ENCODE measurements around the gene PELO. TPM values are rescaled to one million over a fixed set of nuclear protein-coding genes. Genes with fewer than 3 reads are reported as not detected.

PELO gene
- polyA plus RNA-seq, 1 donor = 13.2 TPM

GRCh38 chr5:52829664-52830063 is 41.9 kb downstream of the PELO start:
- DNase-seq (ENCODE audit: low read depth) = no peak

- no peak for DNase-seq (ENCODE audit: low read depth)
Measured at GRCh38 chr5:52830650-52831049, 42.9 kb downstream of the PELO start.

- DNase-seq (ENCODE audit: low read depth) = no peak
Measured at GRCh38 chr5:52831786-52832511, 44.2 kb downstream of the PELO start.

GRCh38 chr5:52834320-52834719 is 46.6 kb downstream of the PELO start:
- DNase-seq (ENCODE audit: low read depth) = no peak

GRCh38 chr5:52837068-52837467 is 49.4 kb downstream of the PELO start:
- DNase-seq (ENCODE audit: low read depth) = no peak

Other genes starting within 250 kb of the PELO start
- gene ITGA1, start within 50 bp of the PELO start, polyA plus RNA-seq (ENCODE audit: insufficient read length) = 16.4 TPM
- gene ITGA2, start 201.4 kb downstream of the PELO start, polyA plus RNA-seq (ENCODE audit: insufficient read length) = 7.2 TPM